ENCODE results near the gene SFXN1.
A peak's percentile ranks its signal among the peaks of the same experiment; 100 is the strongest.
"Not testable (repeated sequence)": the region's sequence is repeated elsewhere in the genome, so short reads cannot be mapped to it uniquely, and the experiment has no call there.

The SFXN1 gene

GRCh38 chr5:175501759-175502158 lies 23.4 kb downstream of the SFXN1 start:
- no peak for DNase-seq

GRCh38 chr5:175507671-175508070 lies 29.3 kb downstream of the SFXN1 start:
- DNase-seq, result not testable (repeated sequence)

DNA sequence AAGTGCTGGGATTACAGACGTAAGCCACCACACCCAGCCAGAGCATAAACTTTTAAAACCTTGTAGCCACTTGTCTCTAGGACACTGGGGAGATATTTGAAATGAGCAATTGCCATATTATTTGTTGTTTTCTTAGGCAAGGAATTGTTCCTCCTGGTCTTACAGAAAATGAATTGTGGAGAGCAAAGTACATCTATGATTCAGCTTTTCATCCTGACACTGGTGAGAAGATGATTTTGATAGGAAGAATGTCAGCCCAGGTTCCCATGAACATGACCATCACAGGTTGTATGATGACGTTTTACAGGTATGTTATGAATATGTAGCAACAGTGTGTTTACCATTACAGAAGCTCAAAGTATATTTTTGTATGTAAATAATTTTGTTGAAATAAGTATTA lies 30.5 kb downstream of the SFXN1 start:
- DNase-seq, result no peak

DNA sequence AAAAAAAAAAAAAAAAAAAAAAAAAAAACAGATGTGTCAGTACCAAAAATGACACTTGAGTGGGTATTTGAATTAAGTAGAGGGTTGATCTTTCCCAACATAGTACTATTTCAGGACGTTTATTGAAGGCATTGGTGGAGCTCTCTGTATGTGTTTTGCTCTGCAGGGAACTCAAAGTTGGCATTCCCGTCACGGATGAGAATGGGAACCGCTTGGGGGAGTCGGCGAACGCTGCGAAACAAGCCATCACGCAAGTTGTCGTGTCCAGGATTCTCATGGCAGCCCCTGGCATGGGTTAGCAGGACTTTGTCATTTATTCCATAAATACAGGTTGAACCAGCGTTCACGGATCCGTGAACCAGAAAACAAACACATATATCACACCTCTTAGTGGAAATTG lies 34.9 kb downstream of the SFXN1 start:
- DNase-seq, result no peak

DNA sequence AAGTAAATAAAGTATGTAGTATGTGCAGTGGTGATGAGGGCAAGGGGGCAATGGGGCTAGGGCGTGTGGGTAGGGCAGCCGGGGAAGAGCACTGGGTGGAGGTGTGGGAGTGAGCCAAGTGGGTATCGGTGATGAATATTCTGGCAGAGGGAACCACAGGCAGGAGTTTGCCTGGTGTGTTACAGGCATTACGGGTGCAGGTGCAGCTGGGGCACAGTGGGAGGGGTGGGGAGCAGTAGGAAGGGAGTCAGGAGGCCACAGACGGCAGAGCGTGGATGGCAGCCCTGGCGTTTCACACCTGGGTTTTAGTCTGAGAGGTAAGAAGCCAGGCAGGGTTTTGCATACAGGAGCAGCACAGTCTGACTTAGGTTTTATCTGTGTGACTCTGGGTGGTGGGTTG lies 35.4 kb downstream of the SFXN1 start:
- no peak for DNase-seq

DNA sequence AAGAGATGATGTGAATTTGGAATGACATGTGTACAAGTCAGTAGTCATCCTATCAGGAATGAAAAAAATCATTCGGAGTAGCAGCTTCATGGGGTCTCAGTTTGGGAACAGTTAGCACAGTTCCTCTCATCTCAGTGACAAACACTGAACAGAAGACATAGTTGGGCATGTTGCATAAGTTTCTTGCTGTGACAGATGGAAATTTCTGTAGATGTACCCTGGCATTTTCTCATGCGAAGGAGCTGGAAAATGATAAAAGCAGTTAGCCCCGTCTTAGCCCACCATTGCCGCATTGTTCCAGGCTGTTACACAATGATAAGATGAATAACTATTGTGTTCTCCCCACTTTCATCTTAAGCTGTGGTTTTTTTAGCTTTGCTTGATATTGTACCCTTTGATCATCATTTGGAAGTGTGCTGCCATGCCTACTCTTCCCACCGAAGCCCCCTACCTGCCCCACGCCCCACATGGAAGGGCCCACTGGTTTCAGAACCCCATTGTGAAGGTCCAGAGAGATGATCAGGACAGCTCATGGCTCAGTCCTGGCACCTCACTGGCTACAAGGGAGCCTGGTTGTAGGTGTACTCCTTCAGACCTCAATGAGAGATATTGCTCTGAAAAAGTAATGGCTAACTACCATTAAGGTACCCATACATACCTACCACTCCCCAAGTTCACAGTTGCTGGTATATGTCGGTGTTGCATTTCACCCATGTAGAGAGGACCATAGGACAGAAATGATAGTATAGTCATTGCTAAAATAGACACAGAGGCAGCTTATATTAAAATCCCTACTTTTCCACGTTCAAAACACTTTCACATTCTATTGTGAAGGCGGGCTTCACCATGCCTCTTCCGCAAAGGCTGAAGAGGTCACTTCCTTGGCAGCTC lies 38.8 kb downstream of the SFXN1 start:
- DNase-seq, result no peak

DNA sequence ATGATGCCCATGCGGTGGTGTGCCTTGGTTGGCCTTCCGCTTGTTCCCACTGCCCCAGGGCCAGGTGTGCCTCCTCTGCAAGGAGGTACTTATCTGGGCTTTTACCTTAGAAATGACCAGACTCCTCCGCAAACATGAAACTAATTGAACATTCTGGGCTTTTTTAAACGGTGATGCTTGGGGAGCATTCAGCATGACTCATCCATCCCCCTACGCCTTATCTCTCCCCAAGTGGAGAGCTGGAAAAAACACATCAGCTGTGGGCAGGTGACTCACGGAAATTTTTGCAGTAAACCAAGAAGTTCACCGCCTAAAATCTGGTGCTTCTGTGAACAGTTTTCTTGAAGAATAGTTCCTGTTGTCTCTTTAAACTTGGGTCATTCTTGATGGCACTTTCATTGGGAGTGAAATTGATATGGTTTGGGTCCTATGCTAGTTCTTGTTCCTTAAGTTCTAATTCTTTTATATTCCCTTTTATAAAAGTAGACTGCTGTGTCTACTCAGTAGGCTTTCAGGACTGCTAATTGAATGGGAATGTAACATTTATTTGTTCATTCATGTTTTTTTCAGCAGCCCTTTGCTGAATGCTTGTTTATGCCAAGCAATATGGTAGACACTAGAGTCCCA lies 39.6 kb downstream of the SFXN1 start:
- DNase-seq, result no peak

DNA sequence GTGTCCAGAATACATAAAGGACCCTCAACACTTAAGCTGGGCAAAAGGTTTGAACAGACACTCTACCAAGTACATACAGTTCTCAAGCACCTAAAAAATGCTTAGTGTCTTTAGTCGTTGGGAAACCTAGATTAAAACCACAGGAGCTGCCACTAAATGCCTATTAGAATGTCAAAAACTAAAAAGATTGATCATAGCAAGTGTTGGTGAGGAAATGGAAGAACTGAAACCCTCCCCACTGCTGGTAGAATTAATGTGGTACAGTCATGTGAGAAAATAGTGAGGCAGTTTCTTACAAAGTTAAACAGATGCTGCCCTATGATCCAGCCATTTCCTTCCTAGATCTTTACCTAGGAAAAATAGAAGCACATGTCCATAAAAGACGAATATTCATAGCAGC lies 40.6 kb downstream of the SFXN1 start:
- no peak for DNase-seq

DNA sequence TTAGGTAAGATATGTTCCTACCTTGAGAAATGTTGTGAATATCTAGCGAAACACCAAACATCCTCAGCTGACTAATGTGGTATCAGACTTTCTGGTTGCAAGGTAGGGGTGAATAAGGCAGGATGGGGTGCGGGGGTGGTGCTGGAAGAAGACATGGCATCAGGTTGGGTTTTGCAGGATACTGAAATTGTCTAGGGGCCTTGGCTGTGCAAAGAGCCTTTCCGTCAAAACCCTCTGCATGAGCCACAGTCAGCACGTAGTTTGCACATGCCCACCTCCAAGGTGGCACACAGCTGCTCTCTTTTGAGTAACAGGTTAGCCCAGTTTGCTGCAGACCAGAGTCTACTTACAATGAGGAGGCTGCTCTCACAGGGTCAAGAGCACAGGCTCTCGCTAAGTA lies 42.0 kb downstream of the SFXN1 start:
- DNase-seq, result no peak

GRCh38 chr5:175520873-175521272 lies 42.5 kb downstream of the SFXN1 start:
- DNase-seq, result no peak

DNA sequence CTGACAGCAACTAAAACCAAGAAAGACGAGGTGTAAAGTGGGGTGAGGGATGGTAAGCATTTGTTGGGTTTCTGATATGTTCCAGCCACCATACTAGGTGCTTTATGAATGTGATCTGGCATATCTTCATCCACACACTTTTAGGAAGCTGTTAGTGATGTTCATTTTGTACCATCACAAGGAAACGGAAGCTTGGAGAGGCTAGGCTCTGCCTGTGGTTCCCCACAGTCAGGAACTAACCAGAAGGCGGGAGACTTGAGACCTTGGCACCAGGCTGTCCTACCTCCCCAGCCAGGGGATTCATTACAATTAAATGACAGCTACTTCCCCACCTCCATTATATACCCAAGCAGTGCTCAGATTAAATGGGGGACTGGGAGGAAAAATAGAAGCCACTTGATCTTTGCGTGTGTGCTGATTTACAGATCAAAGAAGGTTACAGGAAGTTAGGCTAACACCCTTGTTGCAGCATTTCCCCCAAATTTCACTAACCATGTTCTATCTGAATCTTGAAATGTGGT lies 43.0 kb downstream of the SFXN1 start:
- DNase-seq, result peak; percentile 76

DNA sequence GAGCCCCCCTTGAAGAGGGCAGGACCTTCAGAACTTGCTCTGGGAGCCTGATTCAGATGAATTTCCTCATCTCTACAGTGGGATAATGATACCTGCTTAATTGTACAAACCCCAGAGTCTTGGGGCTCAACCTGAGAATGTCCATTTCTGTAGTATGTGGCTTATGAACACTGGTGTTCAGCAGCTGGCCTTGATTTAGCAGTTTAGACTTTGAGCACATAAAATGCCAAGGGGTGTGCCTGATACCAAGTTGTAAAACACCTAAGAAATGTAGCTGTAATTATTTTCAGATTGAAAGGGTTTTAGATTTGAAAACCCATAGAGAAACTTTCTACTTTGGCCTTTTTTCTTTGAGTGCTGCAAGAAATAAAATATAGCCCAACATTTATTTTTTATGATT lies 44.9 kb downstream of the SFXN1 start:
- no peak for DNase-seq

DNA sequence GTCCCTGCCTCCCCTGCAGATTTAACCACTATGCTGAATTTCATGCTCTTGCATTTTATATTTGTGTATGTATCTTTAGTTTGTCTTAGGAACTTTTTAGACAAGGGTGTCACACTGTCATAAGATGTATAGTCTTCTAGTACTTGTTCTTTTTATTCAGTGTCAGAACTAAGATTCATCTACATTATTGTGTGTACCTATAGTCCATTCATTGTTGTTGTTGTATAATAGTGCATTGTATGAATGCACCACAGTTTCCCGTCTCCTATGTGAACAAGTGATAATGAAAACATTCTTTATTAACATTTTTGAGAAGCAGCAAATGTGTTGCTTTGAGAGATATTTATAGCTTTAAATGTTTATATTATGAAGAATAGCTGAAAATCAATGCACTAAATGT lies 45.9 kb downstream of the SFXN1 start:
- no peak for DNase-seq

- no peak for DNase-seq
These were observed 48.3 kb downstream of the SFXN1 start for GRCh38 chr5:175526691-175527090.

DNA sequence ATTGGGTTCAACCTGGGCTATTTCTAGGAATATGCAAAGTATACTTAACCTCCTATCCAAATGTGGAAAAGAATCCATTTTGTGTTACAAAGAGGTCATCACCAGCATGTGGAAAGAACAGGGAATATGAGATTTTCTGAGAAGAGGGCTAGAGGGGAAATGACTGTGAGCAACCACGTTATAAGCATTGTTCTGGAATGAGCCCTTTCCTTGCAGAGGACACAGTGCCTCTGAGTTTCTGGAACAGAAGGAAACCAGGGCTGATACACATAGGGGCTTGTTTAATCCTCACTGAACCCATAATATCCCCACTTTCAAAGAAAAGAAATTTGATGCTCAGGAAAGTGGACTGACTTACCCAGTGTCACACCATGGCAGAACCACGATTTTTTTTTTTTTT lies 53.0 kb downstream of the SFXN1 start:
- no peak for DNase-seq

GRCh38 chr5:175534070-175534932 lies 55.9 kb downstream of the SFXN1 start:
- DNase-seq, result peak; percentile 22

DNA sequence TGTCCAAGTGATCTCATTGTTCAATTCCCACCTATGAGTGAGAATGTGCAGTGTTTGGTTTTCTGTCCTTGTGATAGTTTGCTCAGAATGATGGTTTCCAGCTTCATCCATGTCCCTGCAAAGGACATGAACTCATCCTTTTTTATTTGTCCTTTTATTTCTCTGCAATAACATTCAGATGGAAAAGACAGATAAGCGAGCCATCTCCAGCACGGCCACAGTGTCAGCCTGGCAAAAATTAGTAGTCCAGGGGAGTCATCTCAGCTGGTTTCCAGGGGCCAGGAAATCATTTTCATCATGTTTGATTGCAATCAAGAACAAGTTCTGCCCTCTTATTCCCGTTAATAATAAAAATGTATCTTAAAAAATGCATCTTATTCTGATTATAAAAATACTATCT lies 57.0 kb downstream of the SFXN1 start:
- DNase-seq, result not testable (repeated sequence)

- no peak for DNase-seq
These were observed 57.4 kb downstream of the SFXN1 start for GRCh38 chr5:175535796-175536195.

- no peak for DNase-seq
These were observed 60.2 kb downstream of the SFXN1 start for GRCh38 chr5:175538576-175538975.

DNA sequence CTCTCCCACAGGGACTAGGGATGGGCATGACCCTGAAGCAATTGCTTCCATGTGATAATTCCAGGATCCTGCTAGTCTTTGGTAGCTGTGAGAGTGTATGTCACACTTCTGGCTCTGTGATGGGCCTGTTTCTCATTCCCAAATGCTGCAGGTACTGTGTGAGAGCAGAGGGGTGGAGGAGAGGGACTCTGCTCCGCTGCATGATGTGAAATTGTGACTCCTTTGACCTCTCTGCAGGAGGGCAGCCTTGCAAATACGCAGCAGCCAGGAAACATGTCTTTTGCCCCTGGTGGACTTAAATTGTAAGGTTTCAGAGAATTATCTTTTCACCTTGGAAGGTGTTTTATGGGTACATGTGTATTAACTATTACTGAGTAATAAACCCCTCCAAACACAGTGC lies 61.6 kb downstream of the SFXN1 start:
- no peak for DNase-seq

DNA sequence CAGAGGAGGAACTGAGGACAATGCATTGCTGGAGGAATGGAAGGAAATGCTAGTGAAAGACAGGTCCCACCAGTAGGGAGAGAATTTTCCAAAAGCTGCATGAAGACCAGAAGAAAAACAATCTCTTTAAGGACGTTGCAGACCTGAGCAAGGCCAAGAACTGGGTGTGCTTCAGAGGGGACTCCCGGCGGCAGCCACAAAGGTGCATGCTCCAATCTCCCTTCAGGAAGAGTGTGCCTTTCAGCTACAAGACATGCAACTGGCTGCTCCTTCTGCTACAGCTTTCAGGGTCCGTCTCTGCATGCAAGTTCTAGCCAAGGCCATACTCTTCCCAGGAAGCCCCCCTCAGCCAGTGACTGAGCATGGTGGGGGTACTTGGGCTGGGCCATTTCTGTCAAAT lies 62.9 kb downstream of the SFXN1 start:
- DNase-seq, result no peak

- DNase-seq, result no peak
These were observed 64.0 kb downstream of the SFXN1 start for GRCh38 chr5:175542232-175542965.

DNA sequence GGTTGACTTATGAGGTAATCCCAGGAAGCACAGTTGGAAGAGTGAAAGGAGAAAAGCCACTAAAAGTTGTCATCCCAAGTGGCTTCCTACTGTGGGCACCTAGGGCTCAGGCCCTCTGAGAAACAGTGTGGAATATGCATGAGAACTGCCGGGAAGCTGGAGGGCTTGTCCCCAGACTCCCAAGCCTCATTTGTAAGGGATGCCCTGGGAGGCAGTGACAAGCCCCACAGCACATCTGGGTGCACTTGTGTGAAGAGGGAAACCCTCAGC lies 64.5 kb downstream of the SFXN1 start:
- no peak for DNase-seq
